IMR-90 (cell line): ENCODE data around the gene TSC1. TPM values are rescaled to one million over a fixed set of nuclear protein-coding genes. Genes with fewer than 3 reads are reported as not detected.

Experiments
- ATAC-seq: fragments of 200-7000 bp; cut with Tn5 transposase; 2 replicates; pipeline ENCODE4 v1.9.1; 2020; ENCODE audit warnings: low read depth, mild to moderate bottlenecking, moderate library complexity
- BruUV-seq: library from RNA; stranded (reverse); fragments of 400-500 nt; replicated peaks from 2 replicates; lab custom pipeline; 2021; lab: Mats Ljungman, UMichigan
- CTCF ChIA-PET: fragments of 300-600 bp; formaldehyde crosslinking; extraction: SDS; loops from one replicate; lab custom pipeline; 2021; ENCODE audit warnings: antibody characterized with exemption; lab: Yijun Ruan, JAX
- POLR2A ChIA-PET: fragments of 300-600 bp; sonication (Branson Sonifier 250); formaldehyde crosslinking; loops from one replicate; lab custom pipeline; 2022; ENCODE audit warnings: antibody characterized with exemption; ENCODE audit not compliant: unreplicated experiment; lab: Charles Lee
- DNase-seq: peaks from one replicate; pipeline ENCODE4 v3.0.0; 2013
- H2AFZ ChIP-seq: replicated peaks from 2 replicates; pipeline ENCODE3; 2013; ENCODE audit warnings: low read length, mild to moderate bottlenecking; ENCODE audit not compliant: poor library complexity
- H2AK5ac ChIP-seq: 2 replicates; pipeline ENCODE4 v1.6.1; 2013; ENCODE audit warnings: low read depth, low read length, inconsistent platforms
- H2AK9ac ChIP-seq: replicated peaks from 2 replicates; pipeline ENCODE3; 2013; ENCODE audit warnings: mild to moderate bottlenecking, low read depth, low read length, moderate library complexity; ENCODE audit not compliant: poor library complexity
- H2BK120ac ChIP-seq: 2 replicates; pipeline ENCODE4 v1.6.1; 2013; ENCODE audit warnings: low read depth, low read length, inconsistent platforms
- H2BK15ac ChIP-seq: 3 replicates; pipeline ENCODE4 v1.6.1; 2013; ENCODE audit warnings: low read depth, low read length, inconsistent platforms
- H2BK20ac ChIP-seq: 2 replicates; pipeline ENCODE4 v1.6.1; 2013; ENCODE audit warnings: low read depth, mild to moderate bottlenecking, inconsistent platforms, low read length, moderate library complexity
- H2BK5ac ChIP-seq: 2 replicates; pipeline ENCODE4 v1.6.1; 2013; ENCODE audit warnings: mild to moderate bottlenecking, low read depth, low read length, inconsistent platforms; ENCODE audit not compliant: poor library complexity, severe bottlenecking
- H3K14ac ChIP-seq: replicated peaks from 2 replicates; pipeline ENCODE4 v1.6.1; 2013; ENCODE audit warnings: low read depth, low read length, inconsistent platforms
- H3K18ac ChIP-seq: 2 replicates; pipeline ENCODE4 v1.6.1; 2013; ENCODE audit warnings: low read depth, low read length, control low read depth
- H3K23ac ChIP-seq: 2 replicates; pipeline ENCODE4 v1.6.1; 2013; ENCODE audit warnings: low read depth, low read length, inconsistent platforms
- H3K27ac ChIP-seq: 2 replicates; pipeline ENCODE4 v1.5.1; 2013; ENCODE audit warnings: mild to moderate bottlenecking, control low read depth, low read length; ENCODE audit not compliant: insufficient read depth
- H3K27me3 ChIP-seq: 2 replicates; pipeline ENCODE4 v1.6.1; 2013; ENCODE audit warnings: low read length; ENCODE audit not compliant: control insufficient read depth, insufficient read depth
- H3K36me3 ChIP-seq: 2 replicates; pipeline ENCODE4 v1.6.1; 2013; ENCODE audit warnings: low read length, mixed read lengths; ENCODE audit not compliant: control insufficient read depth, insufficient read depth
- H3K4ac ChIP-seq: 2 replicates; pipeline ENCODE4 v1.6.1; 2013; ENCODE audit warnings: low read depth, low read length, inconsistent platforms
- H3K4me1 ChIP-seq: 2 replicates; pipeline ENCODE4 v1.6.1; 2013; ENCODE audit warnings: low read length, mixed read lengths; ENCODE audit not compliant: control insufficient read depth, insufficient read depth
- H3K4me2 ChIP-seq: 2 replicates; pipeline ENCODE4 v1.6.1; 2013; ENCODE audit warnings: low read depth, mild to moderate bottlenecking, control low read depth, low read length, moderate library complexity
- H3K4me3 ChIP-seq: 2 replicates; pipeline ENCODE4 v1.5.1; 2013; ENCODE audit warnings: low read depth, mild to moderate bottlenecking, control low read depth, low read length, moderate library complexity; ENCODE audit not compliant: insufficient read depth
- H3K56ac ChIP-seq: 2 replicates; pipeline ENCODE4 v1.6.1; 2013; ENCODE audit warnings: low read length, inconsistent platforms; ENCODE audit not compliant: insufficient read depth; ENCODE audit errors: extremely low read depth
- H3K79me1 ChIP-seq, 2 experiments: 2 replicates each; pipeline ENCODE4 v1.6.1; 2013; ENCODE audit warnings: low read length in 2 of 2, inconsistent platforms in 1 of 2, low read depth in 1 of 2
- H3K9ac ChIP-seq: 2 replicates; pipeline ENCODE4 v1.6.1; 2013; ENCODE audit warnings: low read depth, low read length, control low read depth
- H3K9me1 ChIP-seq: 2 replicates; pipeline ENCODE4 v1.6.1; 2013; ENCODE audit warnings: low read length, inconsistent platforms; ENCODE audit not compliant: insufficient read depth
- H3K9me3 ChIP-seq: 2 replicates; pipeline ENCODE4 v1.6.1; 2013; ENCODE audit warnings: low read length; ENCODE audit not compliant: control insufficient read depth, insufficient read depth
- H4K20me1 ChIP-seq: 2 replicates; pipeline ENCODE4 v1.6.1; 2013; ENCODE audit warnings: low read length, inconsistent platforms; ENCODE audit not compliant: insufficient read depth
- H4K5ac ChIP-seq: 2 replicates; pipeline ENCODE4 v1.6.1; 2013; ENCODE audit warnings: mild to moderate bottlenecking, low read depth, low read length, control low read depth
- H4K8ac ChIP-seq, 2 experiments: 2 replicates each; pipeline ENCODE4 v1.6.1; 2013; ENCODE audit warnings: low read depth in 2 of 2, low read length in 2 of 2, control low read depth in 1 of 2, inconsistent platforms in 1 of 2
- H4K91ac ChIP-seq: 2 replicates; pipeline ENCODE4 v1.6.1; 2013; ENCODE audit warnings: low read depth, low read length, inconsistent platforms; ENCODE audit not compliant: insufficient read depth
- BHLHE40 ChIP-seq: fragments of 150-350 bp; IDR thresholded peaks from 2 replicates; pipeline ENCODE4 v1.6.1; 2016; ENCODE audit warnings: mild to moderate bottlenecking, low read depth, low read length
- CEBPB ChIP-seq: IDR thresholded peaks from 2 replicates; pipeline ENCODE4 v1.6.1; 2012; ENCODE audit warnings: low read depth, low read length, improper control_type of control experiment
- CHD1 ChIP-seq: IDR thresholded peaks from 2 replicates; pipeline ENCODE4 v1.6.1; 2012; ENCODE audit warnings: low read depth, low read length, improper control_type of control experiment
- CTCF ChIP-seq: conservative IDR thresholded peaks from 2 replicates; pipeline ENCODE4 v1.5.1; 2012; ENCODE audit warnings: mild to moderate bottlenecking, low read depth, low read length, improper control_type of control experiment
- ELK1 ChIP-seq: fragments of 150-350 bp; IDR thresholded peaks from 2 replicates; pipeline ENCODE4 v1.6.1; 2016; ENCODE audit warnings: low read depth, mild to moderate bottlenecking, low read length, moderate library complexity, borderline replicate concordance
- MAFK ChIP-seq: IDR thresholded peaks from 2 replicates; pipeline ENCODE4 v1.6.1; 2012; ENCODE audit warnings: low read depth, low read length, improper control_type of control experiment
- MAZ ChIP-seq: IDR thresholded peaks from 2 replicates; pipeline ENCODE4 v1.6.1; 2012; ENCODE audit warnings: low read depth, mild to moderate bottlenecking, low read length, improper control_type of control experiment, moderate library complexity, borderline replicate concordance
- MXI1 ChIP-seq: IDR thresholded peaks from 2 replicates; pipeline ENCODE4 v1.6.1; 2012; ENCODE audit warnings: low read depth, mild to moderate bottlenecking, low read length, moderate library complexity, borderline replicate concordance
- RAD21 ChIP-seq: IDR thresholded peaks from 2 replicates; pipeline ENCODE4 v1.6.1; 2012; ENCODE audit warnings: low read length, improper control_type of control experiment
- RCOR1 ChIP-seq: IDR thresholded peaks from 2 replicates; pipeline ENCODE4 v1.6.1; 2012; ENCODE audit warnings: mild to moderate bottlenecking, low read length, improper control_type of control experiment; ENCODE audit not compliant: insufficient replicate concordance
- RFX5 ChIP-seq: IDR thresholded peaks from 2 replicates; pipeline ENCODE4 v1.8.0; 2012; ENCODE audit warnings: low read depth, mild to moderate bottlenecking, low read length, moderate library complexity
- SMC3 ChIP-seq: fragments of 150-350 bp; IDR thresholded peaks from 2 replicates; pipeline ENCODE4 v1.6.1; 2016; ENCODE audit warnings: low read depth, mild to moderate bottlenecking, antibody characterized with exemption, low read length, moderate library complexity
- USF2 ChIP-seq: fragments of 150-350 bp; IDR thresholded peaks from 2 replicates; pipeline ENCODE4 v1.6.1; 2017; ENCODE audit warnings: mild to moderate bottlenecking, antibody characterized with exemption, low read length, low read depth
- WGBS, 2 experiments: methylation state at CpG; one replicate each; pipeline versions ENCODE4 v1.1.5 to v1.1.7; 2013; ENCODE audit warnings: missing lambda C conversion rate in 2 of 2; ENCODE audit not compliant: insufficient read length in 1 of 2; ENCODE audit errors: extremely low coverage in 2 of 2; 5-methylcytosine and 5-hydroxymethylcytosine counted together
- dilution Hi-C: fragments of 300-500 bp; cut with HindIII; formaldehyde crosslinking; loops from one replicate; pipeline ENCODE4 v1.14.3; 2018; ENCODE audit warnings: low sequenced_read_pairs; ENCODE audit not compliant: unreplicated experiment
- in situ Hi-C: fragments of 300-500 bp; cut with MboI; formaldehyde crosslinking; loops from 3 replicates; pipeline ENCODE4 v1.14.3; 2019; ENCODE audit warnings: low sequenced_read_pairs, inconsistent platforms, mixed read lengths
- intact Hi-C: fragments of 100-400 bp; cut with micrococcal nuclease; formaldehyde crosslinking; loops from 2 replicates; pipeline ENCODE4 v1.10.0; 2022
- polyA plus RNA-seq, 3 experiments: library from polyadenylated mRNA; depleted of rRNA; stranded (reverse); fragments of >200 nt; gene quantifications; 2 replicates each; pipeline ENCODE4 v1.2.3, GENCODE V29; 2012; ENCODE audit warnings: low replicate concordance in 1 of 3
- total RNA-seq: library from RNA; depleted of rRNA; stranded (reverse); fragments of >200 nt; gene quantifications from 2 replicates; pipeline ENCODE4 v1.2.3, GENCODE V29; 2012

TSC1 gene
- total and polyA plus RNA-seq, 2 of the 4 experiments (the other 2 are of a cell fraction): 25.7 to 56.3 TPM

GRCh38 chr9:132880324-132880661 is 64.1 kb downstream of the TSC1 start:
- intact Hi-C loops: no loop called here
- ATAC-seq (no peak), DNase-seq (no peak)
- Histone ChIP-seq H3K4ac (no peak overlapping the region), H3K9me1 (no peaks in the 10 kb centered on the region), H2BK15ac (no peak overlapping the region), H3K14ac (no peak overlapping the region), H4K5ac (no peak overlapping the region), H2AK5ac (no peak overlapping the region), H3K4me2 (no peak overlapping the region), H3K56ac (no peak overlapping the region), H3K27me3 (no peaks in the 10 kb centered on the region; the same call in 1 of the 2 replicates), H4K20me1 (no peaks in the 10 kb centered on the region), H4K91ac (no peak overlapping the region), H2AK9ac (no peak overlapping the region), H2BK20ac (no peak overlapping the region), H3K4me1 (no peaks in the 10 kb centered on the region), H3K18ac (no peak overlapping the region), H3K36me3 (no peaks in the 10 kb centered on the region), H2BK120ac (no peak overlapping the region), H2BK5ac (no peak overlapping the region), H3K9ac (no peak overlapping the region), H3K9me3 (no peaks in the 10 kb centered on the region), H3K23ac (no peak overlapping the region), H3K27ac (no peak overlapping the region), H3K79me1 (no peaks in the 10 kb centered on the region), H4K8ac (no peak overlapping the region), H3K4me3 (no peak overlapping the region), H2AFZ (no peak overlapping the region)
- POLR2A ChIA-PET: no interaction called here
- TF ChIP-seq CEBPB (no peak), MXI1 (no peak), RCOR1 (no peak), MAZ (no peak), SMC3 (no peak), RFX5 (no peak), USF2 (no peak), RAD21 (no peak), MAFK (no peak), BHLHE40 (no peak), CHD1 (no peak), ELK1 (no peak), CTCF (no peak)
- WGBS, 2 experiments: 83% methylated on average over 3 of the region's 7 CpGs; no CpG with 5 or more reads in 1 of the 2 experiments
- CTCF ChIA-PET: no interaction called here
- in situ Hi-C loops: no loop called here
- BruUV-seq: no TSS peak
- dilution Hi-C loops: no loop called here
